Esophagus squamous epithelium (tissue), 4 donors: ENCODE data around the gene SLC3A2.

Experiments used
- CTCF ChIP-seq, 6 experiments: fragments of 450-650 bp in 4 of 6; fragments of 200-600 bp in 2 of 6; sonication (generic) in 2 of 6; IDR thresholded peaks; one replicate each; pipeline ENCODE4 v1.5.1; 2016 to 2019; ENCODE audit warnings: antibody characterized with exemption in 6 of 6, mild to moderate bottlenecking in 4 of 6, moderate library complexity in 4 of 6
- POLR2A ChIP-seq, 4 donors: fragments of 450-650 bp; IDR thresholded peaks; one replicate each; pipeline ENCODE4 v1.6.1; 2017; ENCODE audit warnings: antibody characterized with exemption in 4 of 4, mild to moderate bottlenecking in 4 of 4, moderate library complexity in 3 of 4

GRCh38 chr11:62888406-62888805 lies 7.7 kb downstream of the SLC3A2 start:
- TF ChIP-seq CTCF (IDR thresholded peaks at IDR 0.05) (no peak), POLR2A (IDR thresholded peaks at IDR 0.05) (no peak)
